GM12801 (cell line): Measurements from ENCODE around the gene ADD1.

Experiments
- TF ChIP-seq, protein P1 (sequence below): IDR thresholded peaks from one replicate; pipeline ENCODE4 v1.5.1; 2011; ENCODE audit warnings: control low read depth; ENCODE audit not compliant: insufficient read length; ENCODE audit errors: extremely low read depth

The ADD1 gene

DNA sequence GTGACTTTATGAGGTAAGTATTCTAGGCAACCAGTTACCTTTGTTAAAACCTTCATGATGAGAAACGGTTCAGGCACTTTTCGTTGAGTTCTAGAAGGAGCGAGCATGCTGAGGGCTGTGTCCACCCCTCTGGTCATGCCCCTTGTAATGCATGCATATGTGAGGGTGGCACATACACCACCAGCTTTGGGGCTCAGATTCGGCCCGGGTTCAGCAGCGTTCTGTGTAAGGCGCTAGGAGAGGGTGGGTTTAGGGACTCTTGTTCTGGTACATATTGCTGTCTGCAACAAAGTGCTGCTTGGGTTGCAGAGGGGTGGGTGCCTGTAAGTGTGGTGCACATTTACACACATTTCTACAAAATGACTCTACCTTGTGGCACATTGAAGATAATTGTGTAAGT, 65.0 kb downstream of the ADD1 start:
- TF ChIP-seq, protein P1, sequence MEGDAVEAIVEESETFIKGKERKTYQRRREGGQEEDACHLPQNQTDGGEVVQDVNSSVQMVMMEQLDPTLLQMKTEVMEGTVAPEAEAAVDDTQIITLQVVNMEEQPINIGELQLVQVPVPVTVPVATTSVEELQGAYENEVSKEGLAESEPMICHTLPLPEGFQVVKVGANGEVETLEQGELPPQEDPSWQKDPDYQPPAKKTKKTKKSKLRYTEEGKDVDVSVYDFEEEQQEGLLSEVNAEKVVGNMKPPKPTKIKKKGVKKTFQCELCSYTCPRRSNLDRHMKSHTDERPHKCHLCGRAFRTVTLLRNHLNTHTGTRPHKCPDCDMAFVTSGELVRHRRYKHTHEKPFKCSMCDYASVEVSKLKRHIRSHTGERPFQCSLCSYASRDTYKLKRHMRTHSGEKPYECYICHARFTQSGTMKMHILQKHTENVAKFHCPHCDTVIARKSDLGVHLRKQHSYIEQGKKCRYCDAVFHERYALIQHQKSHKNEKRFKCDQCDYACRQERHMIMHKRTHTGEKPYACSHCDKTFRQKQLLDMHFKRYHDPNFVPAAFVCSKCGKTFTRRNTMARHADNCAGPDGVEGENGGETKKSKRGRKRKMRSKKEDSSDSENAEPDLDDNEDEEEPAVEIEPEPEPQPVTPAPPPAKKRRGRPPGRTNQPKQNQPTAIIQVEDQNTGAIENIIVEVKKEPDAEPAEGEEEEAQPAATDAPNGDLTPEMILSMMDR, result no peak

DNA sequence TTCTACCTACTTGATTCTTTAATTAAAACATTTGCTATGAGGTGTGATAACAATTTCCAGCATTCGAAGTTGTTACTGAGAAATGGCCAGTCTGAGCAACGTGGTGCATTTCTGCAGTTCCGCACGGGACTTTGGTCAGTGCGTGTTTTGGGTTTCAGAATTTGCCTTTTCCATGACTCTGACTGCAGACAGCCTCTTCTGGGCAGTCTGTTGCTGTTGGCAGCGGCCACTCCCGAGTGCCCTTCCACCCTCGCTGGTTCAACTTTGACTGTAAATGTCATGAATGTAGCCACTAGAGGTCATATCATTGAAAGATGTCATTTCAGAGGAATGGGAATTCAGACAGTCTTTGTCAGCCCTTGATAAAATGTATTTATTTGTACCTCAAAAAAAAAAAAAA, 65.9 kb downstream of the ADD1 start:
- TF ChIP-seq, protein P1, result no peak

DNA sequence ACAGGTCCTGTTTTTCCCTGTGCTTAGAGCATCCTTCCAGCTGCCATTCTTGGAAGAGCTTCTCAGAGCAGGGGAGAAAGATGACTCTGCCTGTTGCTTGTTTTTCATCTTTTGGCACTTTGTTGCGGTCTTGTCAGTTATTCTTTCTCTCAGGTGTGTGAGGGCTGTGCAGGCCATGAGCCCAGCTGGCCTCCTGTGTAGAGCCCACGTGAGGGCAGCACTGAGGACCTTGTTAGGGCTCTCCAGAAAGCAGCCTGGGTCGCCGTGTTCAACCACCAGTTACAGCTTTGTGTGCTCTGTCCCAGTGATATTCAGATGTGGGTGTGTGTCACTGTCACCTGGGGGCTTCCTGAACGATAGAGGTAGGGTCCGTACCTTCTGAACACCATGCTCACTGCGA, 66.8 kb downstream of the ADD1 start:
- TF ChIP-seq, protein P1, result no peak

DNA sequence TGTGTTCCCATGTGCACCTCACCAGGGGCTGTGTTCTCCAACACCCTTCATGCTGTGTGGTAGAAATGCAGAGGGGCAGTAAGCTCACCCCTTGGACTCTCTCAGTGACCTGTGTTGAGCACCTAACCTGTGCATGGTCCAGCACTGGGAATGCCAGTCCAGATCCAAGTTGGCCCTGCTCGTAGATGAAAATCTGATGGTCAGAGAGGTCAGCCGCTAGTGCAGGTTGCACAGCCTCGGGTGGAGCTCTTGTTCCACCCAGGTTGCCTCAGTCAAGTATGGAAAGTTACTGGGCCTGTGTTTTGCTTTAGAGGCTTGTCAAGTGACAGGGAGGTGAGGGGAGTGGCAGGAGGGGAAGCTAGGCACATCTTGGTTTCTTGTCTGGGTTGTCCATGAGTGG, 68.2 kb downstream of the ADD1 start:
- TF ChIP-seq, protein P1, result no peak

DNA sequence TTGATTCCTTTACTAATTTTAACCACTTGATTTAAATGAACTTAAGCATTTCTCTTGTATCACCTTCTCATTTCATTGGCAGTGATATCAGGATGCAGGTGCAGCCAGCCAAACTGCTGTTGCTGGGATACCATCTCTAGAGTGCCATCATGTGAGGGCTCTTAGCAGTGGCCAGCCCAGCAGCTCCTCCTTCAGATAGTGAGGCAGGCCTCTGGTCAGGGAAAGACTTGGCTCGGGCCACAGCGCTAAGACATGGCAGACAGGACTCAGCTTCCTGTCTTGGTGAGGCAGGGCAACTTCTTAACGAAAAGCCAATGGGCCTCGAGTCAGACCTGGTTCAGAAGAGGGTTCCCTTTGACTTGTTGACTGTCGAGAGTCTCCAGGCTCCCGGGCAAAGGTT, 69.5 kb downstream of the ADD1 start:
- TF ChIP-seq, protein P1, result no peak

DNA sequence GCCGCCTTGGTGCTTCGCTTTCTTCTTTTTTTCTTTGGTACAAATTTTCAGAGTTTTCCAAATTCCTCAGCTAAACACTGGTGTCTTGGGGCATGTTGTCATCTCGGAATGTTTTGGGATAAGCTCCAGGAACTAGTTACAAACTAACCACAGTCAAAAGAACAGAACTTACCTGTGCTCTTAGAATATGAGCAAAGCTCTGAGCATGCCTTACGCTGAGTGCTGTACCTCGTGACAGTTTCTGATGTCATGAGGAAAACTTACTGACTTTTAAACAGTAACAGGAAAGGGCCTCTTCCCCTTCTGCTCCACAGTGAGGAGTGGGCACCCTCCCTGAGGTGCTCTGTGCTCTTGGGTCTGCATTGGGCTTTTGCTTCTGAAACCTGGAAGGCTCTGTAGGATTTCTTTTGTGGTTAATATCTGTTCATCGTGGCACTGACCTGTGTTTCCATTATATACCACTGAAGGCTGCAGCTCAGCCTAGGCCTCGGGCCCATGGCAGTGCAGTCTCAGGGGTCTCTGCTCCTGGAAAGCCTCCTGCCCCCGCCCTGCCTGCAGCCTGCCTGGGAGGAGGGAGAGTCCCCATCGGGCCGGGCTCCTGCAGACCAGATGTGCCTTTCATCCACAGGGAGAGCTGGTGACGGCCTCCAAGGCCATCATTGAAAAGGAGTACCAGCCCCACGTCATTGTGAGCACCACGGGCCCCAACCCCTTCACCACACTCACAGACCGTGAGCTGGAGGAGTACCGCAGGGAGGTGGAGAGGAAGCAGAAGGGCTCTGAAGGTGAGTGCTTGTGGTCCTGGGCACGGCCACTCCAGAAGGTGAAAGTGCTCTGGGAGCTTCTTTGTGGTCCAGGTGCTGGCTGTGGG, 70.8 kb downstream of the ADD1 start:
- TF ChIP-seq, protein P1, result no peak

DNA sequence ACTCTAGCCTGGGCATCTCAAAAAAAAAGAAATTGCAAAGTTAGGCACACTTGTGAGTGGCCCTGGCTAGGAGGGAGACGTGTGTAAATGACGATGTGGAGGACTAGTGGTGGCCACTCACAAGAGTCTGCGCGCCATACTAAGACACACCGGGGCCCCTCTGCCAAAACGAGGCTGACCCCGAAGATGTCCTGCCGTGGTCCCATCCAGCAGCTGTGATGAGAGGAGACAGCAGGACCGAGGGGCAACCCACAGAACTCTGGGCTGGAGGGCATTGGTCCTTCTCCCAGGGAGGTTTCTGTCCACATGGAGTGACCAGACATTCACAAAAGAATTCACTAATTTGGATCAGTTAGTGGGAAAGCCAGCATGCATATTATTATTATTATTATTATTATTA, 72.1 kb downstream of the ADD1 start:
- TF ChIP-seq, protein P1, result no peak
